ENCODE data around the gene DDX51.

The DDX51 gene, protein sequence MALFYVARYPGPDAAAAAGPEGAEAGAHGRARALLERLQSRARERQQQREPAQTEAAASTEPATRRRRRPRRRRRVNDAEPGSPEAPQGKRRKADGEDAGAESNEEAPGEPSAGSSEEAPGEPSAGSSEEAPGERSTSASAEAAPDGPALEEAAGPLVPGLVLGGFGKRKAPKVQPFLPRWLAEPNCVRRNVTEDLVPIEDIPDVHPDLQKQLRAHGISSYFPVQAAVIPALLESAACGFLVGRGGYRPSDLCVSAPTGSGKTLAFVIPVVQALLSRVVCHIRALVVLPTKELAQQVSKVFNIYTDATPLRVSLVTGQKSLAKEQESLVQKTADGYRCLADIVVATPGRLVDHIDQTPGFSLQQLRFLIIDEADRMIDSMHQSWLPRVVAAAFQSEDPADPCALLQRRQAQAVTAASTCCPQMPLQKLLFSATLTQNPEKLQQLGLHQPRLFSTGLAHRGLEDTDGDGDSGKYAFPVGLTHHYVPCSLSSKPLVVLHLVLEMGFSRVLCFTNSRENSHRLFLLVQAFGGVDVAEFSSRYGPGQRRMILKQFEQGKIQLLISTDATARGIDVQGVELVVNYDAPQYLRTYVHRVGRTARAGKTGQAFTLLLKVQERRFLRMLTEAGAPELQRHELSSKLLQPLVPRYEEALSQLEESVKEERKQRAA

DNA sequence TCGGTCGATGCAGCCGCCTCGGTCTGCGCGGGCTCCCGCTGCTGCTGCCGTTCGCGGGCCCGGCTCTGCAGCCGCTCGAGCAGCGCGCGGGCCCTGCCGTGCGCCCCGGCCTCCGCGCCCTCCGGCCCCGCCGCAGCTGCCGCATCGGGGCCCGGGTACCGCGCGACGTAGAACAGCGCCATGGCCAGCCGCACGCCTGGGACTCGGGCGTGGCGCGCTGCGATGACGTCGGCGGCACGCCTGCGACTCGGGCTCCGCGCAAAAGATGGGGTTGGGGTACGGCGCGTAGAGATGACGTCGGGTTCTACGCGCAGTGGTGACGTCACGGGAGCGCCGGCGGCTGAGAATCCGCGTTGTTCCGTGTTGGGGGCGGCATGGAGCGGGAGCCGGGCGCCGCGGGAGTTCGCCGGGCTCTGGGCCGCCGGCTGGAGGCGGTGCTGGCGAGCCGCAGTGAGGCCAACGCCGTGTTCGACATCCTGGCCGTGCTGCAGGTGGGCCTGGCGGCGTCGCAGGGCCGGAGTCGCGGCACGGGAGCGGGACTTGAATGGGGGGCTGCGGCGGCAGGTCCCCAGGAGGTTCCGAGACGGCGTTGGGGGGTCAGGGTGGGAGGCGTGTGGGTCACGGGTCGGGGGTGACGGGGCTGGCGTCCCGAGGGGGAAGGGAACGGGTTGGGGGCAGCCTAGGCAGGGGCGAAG is at the start of gene DDX51, which contains the start of gene NOC4L:
Gene DDX51, minus strand, starts transcription at position 205 of the 695 bp plus-strand sequence. Its CDS starts 23 bp downstream, at position 182.
Gene NOC4L, plus strand, starts transcription at position 343 of the 695 bp plus-strand sequence. Its CDS starts 32 bp downstream, at position 375.
- H3K4me3 ChIP-seq (ENCODE audit: low read depth, low read length) = peak within 1 kb of the TSS; percentile 94
- TF ChIP-seq, protein P1, sequence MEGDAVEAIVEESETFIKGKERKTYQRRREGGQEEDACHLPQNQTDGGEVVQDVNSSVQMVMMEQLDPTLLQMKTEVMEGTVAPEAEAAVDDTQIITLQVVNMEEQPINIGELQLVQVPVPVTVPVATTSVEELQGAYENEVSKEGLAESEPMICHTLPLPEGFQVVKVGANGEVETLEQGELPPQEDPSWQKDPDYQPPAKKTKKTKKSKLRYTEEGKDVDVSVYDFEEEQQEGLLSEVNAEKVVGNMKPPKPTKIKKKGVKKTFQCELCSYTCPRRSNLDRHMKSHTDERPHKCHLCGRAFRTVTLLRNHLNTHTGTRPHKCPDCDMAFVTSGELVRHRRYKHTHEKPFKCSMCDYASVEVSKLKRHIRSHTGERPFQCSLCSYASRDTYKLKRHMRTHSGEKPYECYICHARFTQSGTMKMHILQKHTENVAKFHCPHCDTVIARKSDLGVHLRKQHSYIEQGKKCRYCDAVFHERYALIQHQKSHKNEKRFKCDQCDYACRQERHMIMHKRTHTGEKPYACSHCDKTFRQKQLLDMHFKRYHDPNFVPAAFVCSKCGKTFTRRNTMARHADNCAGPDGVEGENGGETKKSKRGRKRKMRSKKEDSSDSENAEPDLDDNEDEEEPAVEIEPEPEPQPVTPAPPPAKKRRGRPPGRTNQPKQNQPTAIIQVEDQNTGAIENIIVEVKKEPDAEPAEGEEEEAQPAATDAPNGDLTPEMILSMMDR (IDR thresholded peaks at IDR 0.05; ENCODE audit: low read depth, low read length, missing control alignments) = no peak
- DNase-seq (ENCODE audit: low read depth) = peak; percentile 82

DNA sequence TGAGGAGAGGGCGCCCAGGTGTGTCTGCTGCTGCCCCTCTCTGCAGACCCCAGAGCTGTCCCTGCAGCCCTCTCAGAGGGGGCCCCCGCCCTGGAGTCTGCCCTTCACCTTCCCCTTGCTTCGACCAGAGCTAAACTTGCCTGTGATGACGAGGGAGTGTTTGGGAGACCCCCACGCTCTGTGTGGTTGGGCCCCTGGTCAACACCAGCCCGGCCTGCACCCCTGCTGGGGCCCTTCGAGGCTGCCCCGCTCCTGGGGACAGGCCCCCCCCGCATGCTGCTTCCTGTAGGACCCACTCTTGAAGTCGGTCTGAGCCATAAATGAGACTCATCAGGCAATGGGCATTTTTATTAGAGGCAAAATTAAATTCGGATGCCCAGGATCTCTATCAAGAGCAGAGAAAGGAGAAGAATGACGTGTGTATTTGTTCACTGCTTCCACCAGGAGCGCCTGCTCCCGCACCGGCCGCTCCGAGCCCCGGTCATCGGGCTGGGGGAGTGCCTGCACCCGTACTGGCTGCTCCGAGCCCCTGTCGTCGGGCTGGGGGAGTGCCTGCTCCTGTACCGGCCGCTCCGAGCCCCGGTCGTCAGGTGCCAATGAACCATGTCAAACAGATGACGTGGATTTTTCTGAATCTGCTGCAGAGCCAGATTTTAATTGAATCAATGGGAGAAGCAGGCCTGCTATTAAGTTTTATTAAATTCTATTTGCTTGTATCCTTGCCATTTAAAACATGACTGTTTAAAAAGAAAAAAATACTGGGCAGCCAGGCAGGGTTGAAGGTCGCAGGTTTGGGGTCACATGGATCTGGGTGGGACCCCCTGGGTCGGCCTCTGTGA is 47.8 kb upstream of the DDX51 start:
- TF ChIP-seq, protein P1 (IDR thresholded peaks at IDR 0.05; ENCODE audit: low read depth, low read length, missing control alignments) = no peak

DNA sequence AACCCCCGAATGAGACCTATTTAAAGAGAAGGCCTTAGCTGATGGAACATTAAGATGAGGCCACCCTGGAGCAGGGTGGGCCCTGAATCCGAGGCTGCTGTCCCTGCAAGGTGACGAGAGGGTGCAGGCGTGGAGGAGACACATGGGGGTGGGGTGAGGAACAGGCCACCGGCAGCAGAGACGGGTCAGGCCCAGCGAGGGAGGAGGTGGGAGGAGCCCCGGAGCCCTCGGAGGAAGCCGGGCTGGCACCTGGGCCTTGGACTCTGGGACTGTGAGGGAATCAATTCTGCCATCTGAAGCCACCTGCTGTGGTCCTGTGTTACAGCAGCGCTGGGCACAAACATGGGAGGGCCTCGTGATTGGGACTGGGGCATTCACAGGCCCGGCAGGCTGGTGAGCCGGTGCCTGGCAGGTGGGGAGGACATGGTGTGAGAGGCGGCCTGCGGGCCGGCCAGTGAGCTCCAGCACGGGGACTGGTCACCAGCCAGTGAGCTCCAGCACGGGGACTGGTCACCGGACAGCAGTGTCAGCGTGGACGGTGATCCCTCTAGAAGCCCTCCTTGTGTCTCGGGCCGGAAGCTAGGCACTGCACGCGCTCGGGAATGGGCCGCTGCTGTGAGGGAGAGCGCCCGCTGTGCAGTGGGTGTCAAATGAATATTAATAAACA is 46.8 kb upstream of the DDX51 start:
- TF ChIP-seq, protein P1 (IDR thresholded peaks at IDR 0.05; ENCODE audit: low read depth, low read length, missing control alignments) = no peak
- no peak for DNase-seq (ENCODE audit: low read depth)
- no peak overlapping the region for H3K4me3 ChIP-seq (ENCODE audit: low read depth, low read length)

More for the DNA sequence above, 47.8 kb upstream of the DDX51 start:
- H3K4me3 ChIP-seq (ENCODE audit: low read depth, low read length) = no peak overlapping the region
- no peak for DNase-seq (ENCODE audit: low read depth)

DNA sequence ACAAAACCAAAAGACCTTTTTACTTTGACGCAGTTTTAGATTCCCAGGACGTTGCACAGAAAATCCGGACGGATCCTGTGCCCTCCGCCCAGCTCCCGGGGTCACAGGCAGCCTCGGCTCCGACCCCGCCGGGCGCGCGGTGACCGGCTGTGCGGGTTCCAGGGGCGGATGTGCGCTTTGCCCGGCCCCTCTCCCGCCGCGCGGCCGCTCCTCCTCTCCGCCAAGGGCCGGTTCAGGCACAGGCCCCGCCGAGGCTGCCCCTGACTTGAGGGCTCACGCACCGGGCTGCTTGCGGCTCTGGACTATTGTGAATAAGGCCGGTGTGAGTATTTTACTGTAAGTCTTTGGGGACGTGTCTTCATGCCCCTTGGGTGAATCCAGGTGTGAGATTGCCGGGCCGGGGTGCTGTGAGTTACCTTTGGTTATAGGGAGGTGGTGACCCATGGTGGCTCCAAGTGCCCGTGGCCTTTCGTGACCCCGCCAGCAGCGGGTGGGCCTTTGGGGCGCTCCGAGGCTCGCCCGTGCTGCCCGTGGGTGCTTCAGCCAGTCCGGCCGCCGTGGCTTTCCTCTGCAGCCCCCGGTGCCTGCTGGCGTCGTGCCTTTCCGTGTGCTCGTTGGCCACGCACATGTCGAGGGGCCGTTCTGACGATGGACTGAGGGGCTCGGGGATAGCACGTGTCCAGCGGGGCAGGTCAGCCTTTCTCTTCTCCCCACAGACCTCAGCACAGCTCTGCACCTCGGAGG is 46.1 kb upstream of the DDX51 start:
- TF ChIP-seq, protein P1 (IDR thresholded peaks at IDR 0.05; ENCODE audit: low read depth, low read length, missing control alignments) = no peak
- H3K4me3 ChIP-seq (ENCODE audit: low read depth, low read length) = peak overlapping the region; percentile 55
- DNase-seq (ENCODE audit: low read depth) = no peak

DNA sequence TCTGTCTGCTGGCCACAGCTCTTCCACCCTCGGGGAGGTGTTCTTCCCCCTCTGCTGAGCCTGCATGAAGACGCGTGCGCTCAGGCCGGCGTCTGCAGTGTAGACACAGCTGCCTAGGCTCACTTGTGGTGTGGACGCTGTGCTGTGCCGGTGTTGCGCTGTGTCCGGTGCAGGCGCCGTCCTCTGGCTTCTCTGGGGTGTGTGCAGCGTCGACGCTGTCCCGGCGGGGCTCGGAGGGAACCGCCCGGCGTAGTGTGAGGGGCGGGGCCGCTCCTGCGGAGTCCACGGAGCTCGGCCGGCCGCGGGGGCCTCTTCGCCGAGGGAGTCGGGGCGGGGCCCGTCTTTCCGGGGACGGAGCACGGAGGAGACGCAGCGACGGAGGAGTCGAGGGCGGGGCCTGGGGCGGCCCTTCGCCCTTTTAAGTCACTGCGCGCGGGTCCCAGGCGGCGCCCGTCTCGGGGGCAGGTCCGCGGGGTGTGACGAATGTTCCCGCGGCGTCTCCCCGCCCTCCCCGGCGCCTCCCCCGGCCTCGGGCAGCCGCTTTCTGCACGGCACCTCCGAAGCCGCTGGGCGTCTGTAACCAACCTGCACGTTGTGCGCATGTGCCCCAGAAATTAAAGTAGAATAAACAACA is 45.4 kb upstream of the DDX51 start:
- peak; percentile 54 for DNase-seq (ENCODE audit: low read depth)
- TF ChIP-seq, protein P1 (IDR thresholded peaks at IDR 0.05; ENCODE audit: low read depth, low read length, missing control alignments) = no peak
- peak overlapping the region; percentile 55 for H3K4me3 ChIP-seq (ENCODE audit: low read depth, low read length)
